GM06990 (cell line): ENCODE results near the gene SARDH.

Source experiments
- DNase-seq: peaks from one replicate; pipeline ENCODE4 v3.0.0-alpha.2; 2011; ENCODE audit not compliant: insufficient read length; ENCODE audit errors: extremely low read depth
- H3K27me3 ChIP-seq: replicated peaks from 2 replicates; pipeline ENCODE4 v1.6.0; 2011; ENCODE audit warnings: low read length; ENCODE audit not compliant: control insufficient read depth, insufficient read depth
- H3K36me3 ChIP-seq: 2 replicates; pipeline ENCODE4 v1.5.1; 2011; ENCODE audit warnings: low read length; ENCODE audit not compliant: control insufficient read depth, insufficient read depth
- H3K4me3 ChIP-seq: replicated peaks from 2 replicates; pipeline ENCODE4 v1.5.1; 2011; ENCODE audit warnings: low read depth, mild to moderate bottlenecking, control low read depth, low read length
- CTCF ChIP-seq: IDR thresholded peaks from 2 replicates; pipeline ENCODE4 v1.5.1; 2011; ENCODE audit warnings: low read length, control low read depth, mild to moderate bottlenecking, inconsistent platforms; ENCODE audit not compliant: insufficient read depth, poor library complexity, severe bottlenecking

SARDH gene

GRCh38 chr9:133738640-133739225 is 581 bp upstream of the SARDH start:
- Histone ChIP-seq H3K36me3 (no peaks in the 10 kb centered on the region), H3K27me3 (peaks cover 2% of the 10 kb centered on the region), H3K4me3 (no peak overlapping the region)
- no peak for DNase-seq
- no peak for TF ChIP-seq CTCF

GRCh38 chr9:133737071-133737773 is 930 bp downstream of the SARDH start:
- no peaks in the 10 kb centered on the region for H3K36me3 ChIP-seq
- H3K4me3 ChIP-seq = no peak overlapping the region

GRCh38 chr9:133735931-133736330 is 2.2 kb downstream of the SARDH start:
- Histone ChIP-seq H3K27me3 (peaks cover 2% of the 10 kb centered on the region; the same call in 1 of the 2 replicates), H3K4me3 (no peak overlapping the region), H3K36me3 (no peaks in the 10 kb centered on the region)
- no peak for DNase-seq
- no peak for TF ChIP-seq CTCF

More at GRCh38 chr9:133737071-133737773, 930 bp downstream of the SARDH start:
- H3K27me3 ChIP-seq = peaks cover 2% of the 10 kb centered on the region
- no peak for TF ChIP-seq CTCF
- DNase-seq = no peak

- DNase-seq = no peak
- Histone ChIP-seq H3K4me3 (no peak overlapping the region), H3K27me3 (peaks cover 2% of the 10 kb centered on the region; the same call in 1 of the 2 replicates), H3K36me3 (no peaks in the 10 kb centered on the region)
- TF ChIP-seq CTCF = no peak
Observed at GRCh38 chr9:133735415-133735775, 2.8 kb downstream of the SARDH start.

GRCh38 chr9:133734590-133735414 is 3.4 kb downstream of the SARDH start:
- no peak for TF ChIP-seq CTCF
- Histone ChIP-seq H3K27me3 (peaks cover 2% of the 10 kb centered on the region; the same call in 1 of the 2 replicates), H3K4me3 (no peak overlapping the region), H3K36me3 (no peaks in the 10 kb centered on the region)
- no peak for DNase-seq
